H9 (cell line): ENCODE data around the gene CPNE5. TPM values are rescaled to one million over a fixed set of nuclear protein-coding genes. Genes with fewer than 3 reads are reported as not detected.

ENCODE experiments used
- DNase-seq: peaks from one replicate; pipeline ENCODE4 v3.0.0-alpha.2; 2017
- H2AFZ ChIP-seq: one replicate; pipeline ENCODE4 v1.6.1; 2013; ENCODE audit warnings: mild to moderate bottlenecking, low read length, control low read depth, moderate library complexity
- H2AK5ac ChIP-seq: 2 replicates; pipeline ENCODE4 v1.6.1; 2013; ENCODE audit warnings: low read length, control low read depth, mixed read lengths; ENCODE audit not compliant: insufficient read length
- H2BK120ac ChIP-seq: one replicate; pipeline ENCODE4 v1.6.1; 2013; ENCODE audit warnings: low read depth, mild to moderate bottlenecking, low read length, control low read depth, inconsistent platforms; ENCODE audit not compliant: poor library complexity, severe bottlenecking
- H2BK12ac ChIP-seq: 2 replicates; pipeline ENCODE4 v1.6.1; 2013; ENCODE audit warnings: low read length, control low read depth, mixed read lengths, low read depth; ENCODE audit not compliant: insufficient read length
- H2BK15ac ChIP-seq: 2 replicates; pipeline ENCODE4 v1.6.1; 2013; ENCODE audit warnings: low read depth, low read length, control low read depth
- H2BK20ac ChIP-seq: one replicate; pipeline ENCODE4 v1.6.1; 2013; ENCODE audit warnings: low read depth, mild to moderate bottlenecking, low read length, control low read depth, inconsistent platforms; ENCODE audit not compliant: poor library complexity, severe bottlenecking
- H2BK5ac ChIP-seq: 2 replicates; pipeline ENCODE4 v1.6.1; 2013; ENCODE audit warnings: low read length, control low read depth, mixed read lengths; ENCODE audit not compliant: insufficient read length
- H3K14ac ChIP-seq: 2 replicates; pipeline ENCODE4 v1.6.1; 2013; ENCODE audit warnings: low read length, control low read depth; ENCODE audit not compliant: insufficient read depth
- H3K18ac ChIP-seq: 2 replicates; pipeline ENCODE4 v1.6.1; 2013; ENCODE audit warnings: low read depth, mild to moderate bottlenecking, mixed read lengths, low read length, control low read depth; ENCODE audit not compliant: insufficient read length
- H3K23ac ChIP-seq: 2 replicates; pipeline ENCODE4 v1.6.1; 2013; ENCODE audit warnings: low read length, control low read depth, mixed read lengths, low read depth; ENCODE audit not compliant: insufficient read length
- H3K23me2 ChIP-seq: 2 replicates; pipeline ENCODE4 v1.6.1; 2013; ENCODE audit warnings: low read depth, mild to moderate bottlenecking, mixed read lengths, low read length, control low read depth; ENCODE audit not compliant: insufficient read length, poor library complexity, severe bottlenecking
- H3K27ac ChIP-seq: 2 replicates; pipeline ENCODE4 v1.5.1; 2013; ENCODE audit warnings: low read length, control low read depth, mixed read lengths, low read depth; ENCODE audit not compliant: insufficient read length
- H3K27me3 ChIP-seq: 2 replicates; pipeline ENCODE4 v1.6.1; 2013; ENCODE audit warnings: low read length, control low read depth, inconsistent platforms; ENCODE audit not compliant: insufficient read depth
- H3K4ac ChIP-seq: 2 replicates; pipeline ENCODE4 v1.6.1; 2013; ENCODE audit warnings: low read depth, mild to moderate bottlenecking, control low read depth, inconsistent platforms, low read length, moderate library complexity
- H3K4me1 ChIP-seq: 2 replicates; pipeline ENCODE4 v1.6.1; 2013; ENCODE audit warnings: low read length, control low read depth, inconsistent platforms; ENCODE audit not compliant: insufficient read depth
- H3K4me2 ChIP-seq: 2 replicates; pipeline ENCODE4 v1.6.1; 2013; ENCODE audit warnings: low read length, control low read depth, mixed read lengths; ENCODE audit not compliant: insufficient read length, insufficient read depth
- H3K56ac ChIP-seq: 2 replicates; pipeline ENCODE4 v1.6.1; 2013; ENCODE audit warnings: low read depth, mild to moderate bottlenecking, mixed read lengths, low read length, control low read depth; ENCODE audit not compliant: insufficient read length
- H3K79me1 ChIP-seq: 2 replicates; pipeline ENCODE4 v1.6.1; 2013; ENCODE audit warnings: low read depth, mild to moderate bottlenecking, moderate library complexity, low read length, control low read depth, inconsistent platforms; ENCODE audit not compliant: insufficient read depth, poor library complexity, severe bottlenecking
- H3K79me2 ChIP-seq: 2 replicates; pipeline ENCODE4 v1.6.1; 2013; ENCODE audit warnings: low read length, control low read depth, inconsistent platforms; ENCODE audit not compliant: insufficient read depth
- H3K9ac ChIP-seq: 2 replicates; pipeline ENCODE4 v1.6.1; 2013; ENCODE audit warnings: low read length, control low read depth, mixed read lengths; ENCODE audit not compliant: insufficient read length; ENCODE audit errors: extremely low read depth
- H3K9me3 ChIP-seq: one replicate; pipeline ENCODE4 v1.6.1; 2013; ENCODE audit warnings: low read depth, low read length, inconsistent platforms; ENCODE audit not compliant: control insufficient read depth
- H3T11ph ChIP-seq: one replicate; pipeline ENCODE4 v1.6.1; 2013; ENCODE audit warnings: mild to moderate bottlenecking, low read length, control low read depth, inconsistent platforms
- H4K20me1 ChIP-seq: one replicate; pipeline ENCODE4 v1.6.1; 2013; ENCODE audit not compliant: control insufficient read depth, insufficient read length, insufficient read depth
- H4K5ac ChIP-seq: 2 replicates; pipeline ENCODE4 v1.6.1; 2013; ENCODE audit warnings: low read depth, mild to moderate bottlenecking, mixed read lengths, low read length, control low read depth; ENCODE audit not compliant: insufficient read length
- H4K8ac ChIP-seq: replicated peaks from 2 replicates; pipeline ENCODE4 v1.6.1; 2013; ENCODE audit warnings: low read length, control low read depth, mixed read lengths, low read depth; ENCODE audit not compliant: insufficient read length
- H4K91ac ChIP-seq: 2 replicates; pipeline ENCODE4 v1.6.1; 2013; ENCODE audit warnings: low read depth, mild to moderate bottlenecking, moderate library complexity, mixed read lengths, low read length, control low read depth; ENCODE audit not compliant: insufficient read length
- H3K27ac Mint-ChIP-seq, 3 experiments: 2 replicates in 2 of 3; 3 replicates in 1 of 3; pipeline ENCODE4 v1.8.0; 2020 to 2021; ENCODE audit warnings: mixed read lengths in 3 of 3, mild to moderate bottlenecking in 1 of 3, moderate library complexity in 1 of 3
- H3K27me3 Mint-ChIP-seq: 2 replicates; pipeline ENCODE4 v1.8.0; 2021; ENCODE audit warnings: low read depth, mild to moderate bottlenecking, moderate library complexity, mixed read lengths
- H3K36me3 Mint-ChIP-seq, 3 experiments: 2 replicates in 2 of 3; 3 replicates in 1 of 3; pipeline ENCODE4 v1.8.0; 2020 to 2021; ENCODE audit warnings: low read depth in 3 of 3, mixed read lengths in 3 of 3; ENCODE audit not compliant: insufficient read depth in 1 of 3
- H3K4me1 Mint-ChIP-seq, 2 experiments: 2 replicates each; pipeline ENCODE4 v1.8.0; 2020; ENCODE audit warnings: mixed read lengths in 2 of 2
- H3K4me3 Mint-ChIP-seq, 2 experiments: 2 replicates in 1 of 2; 3 replicates in 1 of 2; pipeline ENCODE4 v1.8.0; 2020 to 2021; ENCODE audit warnings: mild to moderate bottlenecking in 2 of 2, mixed read lengths in 2 of 2, moderate library complexity in 1 of 2
- H3K9me3 Mint-ChIP-seq, 2 experiments: 2 replicates in 1 of 2; 3 replicates in 1 of 2; pipeline ENCODE4 v1.8.0; 2020; ENCODE audit warnings: mild to moderate bottlenecking in 2 of 2, mixed read lengths in 2 of 2, moderate library complexity in 1 of 2
- WGBS: extraction: QIAGEN DNeasy Blood & Tissue Kit; methylation state at CpG from one replicate; pipeline ENCODE4 v1.1.7; 2013; ENCODE audit warnings: missing lambda C conversion rate, low lambda C conversion rate, mixed read lengths; ENCODE audit not compliant: insufficient read length; ENCODE audit errors: extremely low coverage; 5-methylcytosine and 5-hydroxymethylcytosine counted together
- total RNA-seq: library from RNA; stranded (reverse); gene quantifications from 2 replicates; pipeline ENCODE4 v1.2.1, GENCODE V29; 2021
- TF ChIP-seq, protein P1 (sequence below): fragments of 200-600 bp; sonication (generic); conservative IDR thresholded peaks from 3 replicates; pipeline ENCODE4 v1.8.0; 2021; ENCODE audit warnings: antibody characterized with exemption, mild to moderate bottlenecking

CPNE5 gene
- total RNA-seq, 1 experiment from 2014 or later: 0.52 TPM

DNA sequence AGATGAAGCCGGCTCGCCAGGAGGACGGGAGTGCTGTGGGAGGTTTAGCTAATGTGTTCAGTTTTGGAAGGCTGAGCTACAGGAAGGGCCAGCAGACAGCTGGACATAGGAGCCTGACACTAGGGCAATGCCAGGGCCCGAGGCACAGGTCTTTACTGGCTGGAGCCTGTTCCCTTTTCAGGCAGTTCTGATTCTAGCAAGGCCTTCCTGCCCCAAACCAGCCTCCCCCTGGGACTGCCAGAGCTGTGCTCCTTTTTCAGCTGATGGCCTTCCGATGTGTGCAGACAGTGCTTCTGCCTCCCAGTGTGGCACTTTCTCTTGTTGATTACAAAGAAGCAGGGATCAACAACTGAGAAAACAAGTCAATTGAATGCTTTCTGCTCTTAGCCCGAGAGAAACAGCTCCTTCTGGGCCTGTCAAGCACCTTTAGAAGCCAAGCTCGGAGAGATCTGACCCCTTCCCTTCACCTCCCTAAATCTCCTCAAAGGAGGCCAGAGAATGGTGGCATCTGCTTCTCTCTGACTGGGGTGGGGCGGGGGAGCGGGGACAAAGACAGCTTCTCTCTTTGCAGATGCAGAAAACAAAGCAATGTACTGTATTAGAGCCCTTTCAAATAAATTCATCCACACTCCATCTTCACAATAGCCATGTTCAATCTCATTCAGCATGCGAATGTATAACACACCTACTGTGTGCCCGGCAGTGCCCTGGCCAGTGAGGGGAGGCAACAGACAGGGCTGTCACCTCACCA, 78.4 kb downstream of the CPNE5 start:
- Histone ChIP-seq H3K9ac (no peak overlapping the region), H3K27me3 (no peaks in the 10 kb centered on the region), H2AK5ac (no peak overlapping the region), H3K56ac (no peak overlapping the region), H3K9me3 (no peaks in the 10 kb centered on the region), H3K23ac (no peak overlapping the region), H3T11ph (no peak overlapping the region), H2BK120ac (no peak overlapping the region), H3K18ac (no peak overlapping the region), H3K4me1 (no peaks in the 10 kb centered on the region), H3K4ac (no peak overlapping the region), H4K20me1 (no peaks in the 10 kb centered on the region), H3K27ac (no peak overlapping the region), H4K91ac (no peak overlapping the region), H4K8ac (no peak overlapping the region), H3K14ac (no peak overlapping the region), H2BK15ac (no peak overlapping the region), H3K79me1 (no peaks in the 10 kb centered on the region), H3K23me2 (no peaks in the 10 kb centered on the region), H3K79me2 (no peaks in the 10 kb centered on the region), H2BK20ac (no peak overlapping the region), H2BK5ac (no peak overlapping the region), H2AFZ (no peak overlapping the region), H2BK12ac (no peak overlapping the region), H3K4me2 (no peak overlapping the region), H4K5ac (no peak overlapping the region)
- no CpG with 5 or more reads among the region's 11 CpGs for WGBS
- no peak for DNase-seq
- Mint-ChIP-seq H3K4me1 (peaks cover 17 to 36% of the 10 kb centered on the region in 2 experiments), H3K27me3 (peaks cover 2% of the 10 kb centered on the region), H3K4me3 (peak overlapping the region in 1 of 2 experiments; percentile 19; a peak in 1 of 5 replicates), H3K27ac (no peak overlapping the region), H3K36me3 (no peaks in the 10 kb centered on the region), H3K9me3 (no peaks in the 10 kb centered on the region)
- TF ChIP-seq, protein P1, sequence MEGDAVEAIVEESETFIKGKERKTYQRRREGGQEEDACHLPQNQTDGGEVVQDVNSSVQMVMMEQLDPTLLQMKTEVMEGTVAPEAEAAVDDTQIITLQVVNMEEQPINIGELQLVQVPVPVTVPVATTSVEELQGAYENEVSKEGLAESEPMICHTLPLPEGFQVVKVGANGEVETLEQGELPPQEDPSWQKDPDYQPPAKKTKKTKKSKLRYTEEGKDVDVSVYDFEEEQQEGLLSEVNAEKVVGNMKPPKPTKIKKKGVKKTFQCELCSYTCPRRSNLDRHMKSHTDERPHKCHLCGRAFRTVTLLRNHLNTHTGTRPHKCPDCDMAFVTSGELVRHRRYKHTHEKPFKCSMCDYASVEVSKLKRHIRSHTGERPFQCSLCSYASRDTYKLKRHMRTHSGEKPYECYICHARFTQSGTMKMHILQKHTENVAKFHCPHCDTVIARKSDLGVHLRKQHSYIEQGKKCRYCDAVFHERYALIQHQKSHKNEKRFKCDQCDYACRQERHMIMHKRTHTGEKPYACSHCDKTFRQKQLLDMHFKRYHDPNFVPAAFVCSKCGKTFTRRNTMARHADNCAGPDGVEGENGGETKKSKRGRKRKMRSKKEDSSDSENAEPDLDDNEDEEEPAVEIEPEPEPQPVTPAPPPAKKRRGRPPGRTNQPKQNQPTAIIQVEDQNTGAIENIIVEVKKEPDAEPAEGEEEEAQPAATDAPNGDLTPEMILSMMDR: no peak
